Measurements from ENCODE around the gene HMGCL.

- TF ChIP-seq CTCF (IDR thresholded peaks at IDR 0.05) (no peak), POLR2A (IDR thresholded peaks at IDR 0.05) (no peak)
Observed at GRCh38 chr1:23756676-23757075, 68.6 kb downstream of the HMGCL start.
